Esophagus squamous epithelium (tissue), 4 donors: ENCODE data around the gene SLC22A16.

ENCODE experiments used
- CTCF ChIP-seq, 6 experiments: fragments of 450-650 bp in 4 of 6; fragments of 200-600 bp in 2 of 6; sonication (generic) in 2 of 6; IDR thresholded peaks; one replicate each; pipeline ENCODE4 v1.5.1; 2016 to 2019; ENCODE audit warnings: antibody characterized with exemption in 6 of 6, mild to moderate bottlenecking in 4 of 6, moderate library complexity in 4 of 6
- POLR2A ChIP-seq, 4 donors: fragments of 450-650 bp; IDR thresholded peaks; one replicate each; pipeline ENCODE4 v1.6.1; 2017; ENCODE audit warnings: antibody characterized with exemption in 4 of 4, mild to moderate bottlenecking in 4 of 4, moderate library complexity in 3 of 4

DNA sequence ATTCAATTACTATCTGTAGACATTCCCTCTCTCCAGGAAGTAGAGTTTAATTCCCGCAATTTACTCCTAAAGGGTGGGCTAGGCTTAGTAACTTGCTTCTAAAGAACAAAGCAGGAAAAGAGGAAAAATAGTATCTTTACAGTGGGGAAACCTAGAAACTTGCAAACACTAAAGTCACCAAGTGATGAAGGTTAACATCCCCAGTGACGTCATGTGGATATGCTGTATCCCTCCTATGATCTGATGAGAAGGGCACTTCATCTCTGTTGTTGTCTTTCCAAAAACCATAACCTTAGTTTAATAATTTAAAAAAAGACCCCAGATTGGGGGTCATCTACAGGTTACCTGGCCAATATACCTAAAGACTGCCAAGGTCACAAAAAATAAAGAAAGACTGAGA lies 17.3 kb downstream of the SLC22A16 start:
- TF ChIP-seq CTCF (IDR thresholded peaks at IDR 0.05) (no peak), POLR2A (IDR thresholded peaks at IDR 0.05) (no peak)
